ENCODE results near the gene ASPM. TPM values are rescaled to one million over a fixed set of nuclear protein-coding genes. Genes with fewer than 3 reads are reported as not detected.

The ASPM gene
- 12.6 and 32.9 TPM in 2 replicates for total RNA-seq

GRCh38 chr1:197146101-197147095, at the start of gene ASPM:
Gene ASPM, minus strand, starts transcription at chr1:197146669. Its CDS starts 232 bp downstream, at chr1:197146437.

GRCh38 chr1:197066719-197067456, 79.6 kb downstream of the ASPM start, which contains the start of gene F13B:
Gene F13B, minus strand, starts transcription at chr1:197067260. Its CDS starts 37 bp downstream, at chr1:197067223.

Other genes starting within 250 kb of the ASPM start
- not detected in 2 replicates for gene CFHR2, start 202.9 kb downstream of the ASPM start, total RNA-seq
- gene CFHR5, start 169.1 kb downstream of the ASPM start, total RNA-seq: not detected in 2 replicates
- gene F13B, start 79.4 kb downstream of the ASPM start, total RNA-seq: not detected in 2 replicates
- 5.3 and 8.1 TPM in 2 replicates for gene ZBTB41, start 54.6 kb upstream of the ASPM start, total RNA-seq
- gene CRB1, start 121.6 kb upstream of the ASPM start, total RNA-seq: not detected in 2 replicates